GM19468 (cell line): Measurements from ENCODE around the gene LPAR3.

ENCODE experiments used
- ATAC-seq: cut with Tn5 transposase; IDR thresholded peaks from one replicate; pipeline ENCODE4 v1.9.1; 2021; ENCODE audit warnings: mild to moderate bottlenecking, moderate library complexity, moderate number of reproducible peaks; ENCODE audit not compliant: unreplicated experiment; ENCODE audit errors: extremely low read depth

LPAR3 gene

DNA sequence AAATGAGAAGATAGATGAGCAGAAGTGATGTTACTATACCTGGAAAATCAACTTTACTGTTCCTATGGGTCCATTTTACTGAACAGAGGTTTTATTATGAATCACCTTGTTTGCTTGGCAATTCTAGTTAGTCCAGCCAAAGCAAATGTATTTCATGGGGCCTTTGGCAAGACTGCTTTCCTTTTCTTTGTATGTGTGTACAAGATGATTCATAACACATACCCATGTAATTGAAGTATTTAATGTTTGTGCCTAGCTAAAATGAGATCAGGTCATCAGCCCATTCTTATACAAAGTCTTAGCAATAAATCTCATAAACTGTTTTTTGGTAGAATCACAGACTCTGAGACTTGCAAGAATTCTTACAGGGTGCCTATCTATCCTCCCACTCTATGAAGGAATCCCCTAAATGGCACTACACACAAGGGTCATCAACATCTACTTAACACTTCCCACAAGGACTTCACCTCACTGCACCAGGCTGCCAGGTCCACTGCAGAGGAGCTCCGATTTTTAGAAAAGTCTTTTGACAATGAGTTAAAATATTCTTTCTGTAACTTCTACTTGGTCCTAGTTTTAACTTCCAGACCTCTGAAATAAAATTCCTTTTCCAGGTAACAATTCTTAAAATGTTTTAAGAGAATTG lies 58.5 kb downstream of the LPAR3 start:
- ATAC-seq, result no peak

DNA sequence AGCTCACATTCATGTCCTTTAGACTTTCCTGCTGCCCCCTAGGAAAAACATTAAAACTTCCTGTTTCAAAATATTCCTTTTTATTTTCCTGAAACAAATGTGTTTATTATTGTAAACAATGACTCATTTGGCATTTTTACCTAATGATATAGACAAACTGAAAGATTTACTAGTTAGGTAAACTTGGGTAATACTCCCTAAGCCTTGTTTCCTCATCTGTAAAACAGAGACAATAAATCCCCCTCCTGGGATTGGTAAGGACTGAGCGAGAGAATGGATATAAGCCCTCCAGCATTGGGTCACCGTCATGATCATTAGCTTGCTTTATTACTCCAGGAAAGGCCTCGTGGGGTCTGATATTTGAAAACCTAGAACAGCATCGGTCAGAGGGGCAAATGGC lies 59.8 kb downstream of the LPAR3 start:
- no peak for ATAC-seq

DNA sequence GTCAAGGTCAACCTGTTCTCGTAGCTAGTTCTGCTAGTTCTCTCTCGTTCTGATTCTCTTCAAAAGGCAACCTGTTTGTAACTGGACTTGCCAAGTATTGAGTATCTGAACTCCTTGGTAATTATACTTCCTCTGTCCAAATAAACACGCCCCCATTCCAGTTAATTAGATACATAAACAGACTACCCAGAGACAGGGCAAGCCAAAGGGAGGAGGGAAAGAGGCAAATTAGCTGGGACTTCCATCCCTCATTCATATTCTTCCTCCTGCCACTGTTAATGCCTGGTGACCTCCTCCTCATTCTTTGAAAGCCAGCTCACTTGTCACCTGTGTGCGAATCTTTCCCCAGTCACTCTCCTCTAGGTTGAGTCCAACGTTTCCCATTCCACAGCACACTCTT lies 62.9 kb downstream of the LPAR3 start:
- ATAC-seq, result no peak

DNA sequence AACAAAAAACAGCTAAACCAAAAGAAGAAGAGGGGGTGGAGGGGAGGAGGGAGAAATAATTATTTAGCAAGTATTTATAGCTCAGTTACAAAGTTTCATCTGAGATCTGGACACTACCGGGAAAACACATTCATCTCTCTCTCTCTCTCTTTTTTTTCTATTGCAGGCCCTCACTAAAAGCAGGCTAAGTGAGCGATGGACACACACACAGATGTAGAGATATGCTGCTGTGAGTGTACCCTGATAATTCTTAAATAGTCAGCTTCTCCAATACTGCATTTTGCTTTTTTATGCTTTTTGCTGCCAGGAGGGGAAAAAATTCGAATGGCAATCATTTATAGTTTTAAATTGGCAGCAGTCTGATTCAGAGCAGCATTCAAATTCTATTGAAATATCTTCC lies 65.0 kb downstream of the LPAR3 start:
- ATAC-seq, result no peak

DNA sequence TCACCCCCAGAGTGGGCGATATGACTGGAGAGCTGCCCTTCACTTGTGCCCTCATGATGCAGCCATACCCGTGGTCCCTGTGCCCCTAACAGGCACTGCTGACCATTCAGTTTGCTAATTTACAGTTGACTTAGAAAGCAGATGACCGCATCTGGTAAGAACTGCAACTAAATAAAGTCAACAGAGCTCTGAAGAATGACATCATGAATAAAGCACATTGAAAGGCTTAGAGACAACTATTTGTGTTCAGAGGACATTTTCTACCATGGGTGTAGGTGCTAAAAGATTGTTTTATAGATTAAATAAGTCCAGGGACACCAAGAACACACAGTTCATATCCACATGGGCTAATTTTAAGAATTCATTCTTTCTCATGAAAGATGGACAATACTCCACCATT lies 65.5 kb downstream of the LPAR3 start:
- no peak for ATAC-seq

DNA sequence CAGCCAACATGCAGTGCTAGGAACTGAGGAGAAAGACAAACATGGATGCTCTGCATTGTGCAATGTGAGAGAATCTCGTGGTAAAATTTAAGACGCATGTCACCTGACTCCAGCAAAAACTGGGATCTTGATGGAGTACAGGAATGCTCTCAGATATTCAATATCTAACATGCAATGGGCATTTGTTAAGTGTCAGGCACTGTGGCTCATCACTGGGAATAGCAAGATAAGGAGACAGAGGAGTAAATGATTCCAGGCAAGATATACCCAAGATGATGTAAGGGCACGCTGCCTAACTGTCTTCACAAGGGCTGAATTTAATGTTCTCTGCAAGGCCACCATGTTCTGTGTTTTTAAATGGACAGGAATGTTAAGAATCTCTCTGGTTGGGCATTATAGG lies 67.8 kb downstream of the LPAR3 start:
- ATAC-seq, result no peak

DNA sequence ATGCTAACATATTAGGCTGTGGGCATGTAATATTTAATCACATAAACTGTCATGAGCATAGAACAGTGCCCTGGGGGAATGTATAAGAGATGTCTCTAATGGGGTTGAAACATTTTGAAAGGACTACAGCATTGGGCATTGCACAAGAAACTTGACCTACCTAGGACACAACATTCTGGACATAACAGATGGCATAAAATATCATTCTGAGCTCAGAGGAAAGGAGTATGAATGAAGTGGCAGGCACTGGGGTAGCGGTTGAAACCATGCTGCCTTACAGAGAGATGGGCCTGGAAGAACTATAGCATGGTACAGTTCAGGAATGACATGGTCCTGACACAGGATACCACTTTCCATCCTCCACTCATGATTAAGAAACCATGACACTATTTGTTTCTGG lies 69.0 kb downstream of the LPAR3 start:
- ATAC-seq, result no peak

DNA sequence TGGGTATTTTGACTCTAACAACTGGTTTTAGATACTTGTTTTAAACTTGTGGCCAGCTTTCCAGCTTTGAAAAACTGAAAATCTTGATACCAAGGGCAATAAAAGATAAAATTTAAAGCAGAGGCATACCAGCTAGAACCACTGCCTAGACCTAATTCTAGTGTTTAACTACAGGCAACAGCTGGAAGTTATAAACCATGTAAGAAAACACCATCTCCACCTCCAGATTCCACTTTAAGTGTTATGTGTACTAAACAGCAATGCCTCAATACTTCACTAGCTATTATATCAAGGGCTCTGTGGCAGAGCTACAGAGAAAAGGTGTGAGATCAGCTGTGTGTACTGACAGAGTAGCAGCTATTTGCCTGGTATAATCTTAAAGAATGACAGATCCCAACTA lies 69.5 kb downstream of the LPAR3 start:
- ATAC-seq, result no peak

DNA sequence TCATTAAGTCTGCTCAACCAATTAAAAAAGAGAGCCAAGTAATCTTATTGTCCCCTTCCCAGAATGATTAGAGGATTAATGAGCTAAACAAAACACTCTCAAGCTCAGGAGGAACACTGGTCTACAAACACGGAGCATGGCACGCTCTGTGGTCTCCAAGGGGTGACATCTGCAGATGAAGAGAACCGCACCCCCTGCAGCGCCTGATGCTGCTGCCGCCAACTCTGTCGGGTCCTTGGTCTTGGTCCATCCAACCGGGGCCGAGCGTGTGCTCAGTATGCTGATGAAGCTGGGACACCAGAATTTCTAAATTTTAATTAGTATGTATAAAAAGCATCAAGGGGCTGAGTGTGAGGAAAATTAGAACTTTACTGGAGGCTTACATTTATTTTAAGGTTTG lies 82.7 kb downstream of the LPAR3 start:
- ATAC-seq, result no peak

DNA sequence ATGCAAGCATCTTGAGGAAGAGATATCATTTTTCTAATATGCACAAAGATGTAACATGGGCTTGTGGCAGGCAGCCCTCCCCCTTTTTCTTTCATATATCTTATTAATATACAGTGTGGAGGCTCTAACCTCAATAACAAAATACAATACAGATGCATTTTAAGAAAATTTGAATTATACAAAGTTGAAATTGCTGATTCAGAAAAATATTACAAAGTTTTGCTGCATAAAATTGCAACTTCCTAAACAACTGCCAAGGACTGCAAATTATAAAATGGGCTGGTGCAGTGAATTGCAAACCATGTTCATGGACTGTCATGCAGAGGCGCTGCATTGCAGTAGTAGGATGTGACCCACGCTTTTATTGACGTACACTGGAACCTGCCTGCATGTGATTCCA lies 84.0 kb downstream of the LPAR3 start:
- no peak for ATAC-seq

DNA sequence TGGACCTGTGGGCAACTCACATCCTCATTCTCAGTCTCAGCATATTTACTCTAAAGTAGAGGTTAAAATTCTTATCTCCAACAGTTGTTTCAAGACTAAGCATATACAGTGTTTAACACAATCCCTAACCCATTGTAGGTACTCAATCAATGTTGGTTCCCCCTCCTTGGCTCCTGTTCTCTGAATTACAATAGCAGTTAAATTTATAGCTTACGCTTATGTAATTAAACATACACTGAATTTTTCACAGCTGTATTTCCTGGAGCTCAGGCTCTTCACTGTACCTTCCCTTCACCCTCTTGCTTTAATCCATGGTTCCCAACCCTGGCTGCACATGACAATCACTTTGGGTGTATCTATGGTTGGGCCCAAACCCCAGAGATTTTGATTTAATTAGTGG lies 89.4 kb downstream of the LPAR3 start:
- ATAC-seq, result no peak

DNA sequence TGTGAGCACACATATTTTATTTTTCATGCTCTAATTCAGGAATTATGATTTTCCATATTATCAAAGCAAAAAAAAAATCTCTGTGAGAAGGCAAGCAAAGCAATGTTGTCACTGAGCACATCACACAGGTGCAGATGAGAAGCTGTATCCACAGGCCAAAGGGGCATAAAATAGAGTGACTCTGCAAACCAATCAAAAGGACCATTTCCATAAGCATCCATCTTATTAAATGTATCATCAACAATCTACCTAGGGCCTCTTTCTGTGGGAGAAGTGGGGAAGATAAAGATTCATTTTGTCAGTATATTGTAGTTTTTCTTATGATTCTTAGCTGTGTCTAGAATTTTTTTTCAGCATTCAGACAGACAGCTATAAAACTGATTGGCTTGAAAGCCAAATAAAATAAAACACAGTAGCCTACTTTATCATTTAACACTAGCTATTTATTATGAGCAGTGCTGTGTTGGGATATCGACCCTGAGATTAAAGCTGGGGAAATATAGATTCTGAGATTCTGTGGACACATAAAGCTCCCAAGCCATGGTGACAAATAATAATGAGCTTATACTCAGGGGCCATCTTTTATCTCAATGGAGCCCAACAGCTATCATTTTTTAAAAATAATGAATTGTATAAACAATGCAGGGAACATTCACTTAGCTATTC lies 90.3 kb downstream of the LPAR3 start:
- ATAC-seq, result no peak

DNA sequence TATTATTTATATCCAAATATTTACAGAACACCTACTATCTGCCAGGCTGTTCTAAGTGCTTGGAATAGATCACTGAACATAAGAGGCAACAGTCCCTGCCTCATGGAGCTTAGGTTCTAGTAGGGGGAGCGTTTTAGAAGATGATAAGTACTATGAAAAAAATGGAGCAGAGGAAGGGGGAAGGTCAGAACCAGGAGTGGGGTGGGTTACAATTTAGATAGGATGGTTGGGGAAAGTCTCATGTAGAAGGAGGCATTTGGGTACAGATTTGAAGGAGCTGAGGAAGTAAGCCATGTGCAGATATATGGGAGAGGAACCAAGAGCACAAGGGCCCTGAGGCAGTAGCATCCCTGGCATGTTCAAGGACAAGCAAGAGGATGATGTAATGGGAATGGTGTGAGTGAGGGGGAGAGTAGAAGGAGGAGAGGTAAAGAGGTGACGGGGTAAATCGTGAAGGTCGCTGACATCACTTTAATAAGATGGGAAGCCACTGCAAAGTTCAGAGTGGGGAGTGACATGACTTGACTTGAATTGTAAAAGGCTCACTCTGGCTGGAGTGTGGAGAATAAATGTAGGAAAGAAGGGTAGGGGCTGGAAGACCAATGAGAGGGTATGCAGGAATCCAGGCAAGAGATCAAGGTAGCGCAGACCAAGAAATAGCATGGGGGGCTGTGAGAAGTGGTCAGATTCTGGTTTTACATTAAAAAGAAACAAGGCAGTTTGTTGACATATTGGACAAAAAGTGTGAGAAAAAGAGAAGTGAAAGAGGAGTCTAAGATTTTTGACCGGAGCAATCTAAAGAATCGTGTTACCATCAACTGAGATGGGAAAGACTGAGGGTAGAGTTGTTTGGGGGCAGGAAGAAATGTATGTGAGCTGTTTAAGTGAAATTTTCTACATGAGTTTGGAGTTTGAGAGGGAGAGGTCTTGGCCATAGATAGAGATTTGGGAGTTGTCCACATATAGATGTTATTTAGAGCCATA lies 92.6 kb downstream of the LPAR3 start:
- no peak for ATAC-seq

DNA sequence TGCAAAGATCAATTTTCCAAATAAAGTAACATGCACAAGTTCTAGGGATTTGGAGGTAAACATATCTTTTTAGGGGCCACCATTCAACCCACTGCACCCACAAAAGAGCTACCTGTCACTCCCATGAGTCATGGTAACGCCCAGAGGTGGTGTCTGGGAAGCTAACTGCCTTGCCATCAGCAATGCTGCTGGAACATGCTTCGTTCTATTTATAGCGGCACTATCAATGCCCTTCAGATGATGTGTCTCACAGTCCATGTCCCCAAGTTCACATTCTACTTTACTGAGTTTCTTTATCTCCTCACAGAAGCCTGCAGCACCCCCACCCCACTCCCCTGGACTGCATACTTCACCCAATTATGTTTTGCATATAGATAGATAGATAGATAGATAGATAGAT lies 95.4 kb downstream of the LPAR3 start:
- no peak for ATAC-seq

DNA sequence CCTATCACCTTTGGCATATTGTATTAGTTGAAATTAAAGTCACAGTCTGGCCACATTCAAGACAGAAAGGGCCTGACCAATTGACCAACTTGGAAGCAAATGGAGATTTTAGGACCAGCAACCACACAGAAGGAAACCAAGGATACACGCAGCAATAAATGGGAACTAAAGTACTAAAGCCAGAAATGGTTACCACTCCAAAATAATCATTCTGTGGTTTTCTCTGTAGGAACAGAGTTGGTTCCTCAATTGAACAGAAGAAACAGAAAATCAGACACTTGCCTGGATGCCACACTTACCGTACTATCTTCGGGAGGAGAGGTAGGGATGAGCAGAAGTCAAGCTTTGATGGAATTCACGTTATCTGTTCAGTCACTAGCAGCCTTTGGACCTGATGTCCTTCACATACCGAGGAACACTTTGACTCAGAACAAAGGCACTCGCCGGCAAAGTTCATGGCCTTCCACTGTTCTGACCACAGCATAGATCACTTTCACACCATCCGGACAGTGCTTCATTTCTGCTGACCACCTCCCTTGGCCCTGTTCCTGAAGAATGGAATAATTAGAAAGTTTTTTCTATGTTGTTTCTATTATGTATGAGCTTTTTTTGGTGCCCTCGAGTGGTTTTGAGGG lies 96.9 kb downstream of the LPAR3 start:
- ATAC-seq, result no peak

DNA sequence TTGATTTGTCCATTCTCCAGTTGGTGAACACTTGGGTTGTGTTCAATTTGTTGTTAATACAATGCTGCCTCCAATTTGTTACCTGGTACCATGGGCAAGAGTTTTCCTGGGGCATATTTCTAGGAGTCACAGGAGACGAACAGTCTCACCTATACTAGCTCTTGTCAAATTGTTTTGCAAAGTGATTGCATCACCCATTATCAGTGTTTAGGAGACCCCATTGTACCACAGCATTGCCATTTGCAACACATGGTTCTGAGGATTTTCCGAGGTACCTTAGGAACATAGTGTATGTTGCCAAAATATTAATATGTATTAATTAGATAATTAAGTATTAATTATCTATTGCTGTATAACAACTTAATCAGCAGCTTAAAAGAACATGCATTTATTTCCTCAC lies 97.8 kb downstream of the LPAR3 start:
- no peak for ATAC-seq

DNA sequence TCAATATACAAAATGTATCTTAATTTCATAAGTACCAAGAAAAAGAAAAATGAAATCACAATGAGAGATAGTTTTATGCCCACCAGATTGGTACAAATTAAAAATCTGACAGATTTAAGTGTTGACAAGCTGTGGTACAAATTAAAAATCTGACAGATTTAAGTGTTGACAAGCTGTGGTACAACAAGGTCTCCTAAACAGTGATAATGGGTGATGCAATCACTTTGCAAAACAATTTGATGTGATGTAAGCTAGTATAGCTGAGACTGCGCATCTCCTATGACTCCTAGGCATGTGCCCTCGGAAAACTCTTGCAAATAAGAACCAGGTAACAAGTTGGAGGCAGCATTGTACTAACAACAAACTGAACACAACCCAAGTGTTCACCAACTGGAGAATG lies 100.6 kb downstream of the LPAR3 start:
- no peak for ATAC-seq

DNA sequence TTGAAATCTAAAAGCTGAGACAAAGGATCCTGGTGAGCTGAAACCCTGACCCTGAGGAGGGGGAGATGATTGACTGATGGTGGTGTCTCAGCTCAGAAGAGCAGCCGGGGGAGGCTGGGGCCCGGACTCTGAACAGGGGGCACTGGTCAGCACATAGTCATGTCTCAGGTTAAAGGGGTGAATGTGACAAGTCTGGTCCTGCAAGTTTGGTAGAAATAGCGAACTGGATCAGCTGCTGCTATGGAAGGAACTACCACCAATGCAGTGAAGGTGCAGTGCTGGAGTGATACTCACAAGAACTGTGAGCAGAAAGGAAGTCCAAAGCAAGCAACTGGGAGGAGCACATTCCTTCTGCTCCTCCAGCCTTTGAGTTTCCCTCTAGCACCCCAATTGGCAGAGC lies 104.0 kb downstream of the LPAR3 start:
- ATAC-seq, result no peak

DNA sequence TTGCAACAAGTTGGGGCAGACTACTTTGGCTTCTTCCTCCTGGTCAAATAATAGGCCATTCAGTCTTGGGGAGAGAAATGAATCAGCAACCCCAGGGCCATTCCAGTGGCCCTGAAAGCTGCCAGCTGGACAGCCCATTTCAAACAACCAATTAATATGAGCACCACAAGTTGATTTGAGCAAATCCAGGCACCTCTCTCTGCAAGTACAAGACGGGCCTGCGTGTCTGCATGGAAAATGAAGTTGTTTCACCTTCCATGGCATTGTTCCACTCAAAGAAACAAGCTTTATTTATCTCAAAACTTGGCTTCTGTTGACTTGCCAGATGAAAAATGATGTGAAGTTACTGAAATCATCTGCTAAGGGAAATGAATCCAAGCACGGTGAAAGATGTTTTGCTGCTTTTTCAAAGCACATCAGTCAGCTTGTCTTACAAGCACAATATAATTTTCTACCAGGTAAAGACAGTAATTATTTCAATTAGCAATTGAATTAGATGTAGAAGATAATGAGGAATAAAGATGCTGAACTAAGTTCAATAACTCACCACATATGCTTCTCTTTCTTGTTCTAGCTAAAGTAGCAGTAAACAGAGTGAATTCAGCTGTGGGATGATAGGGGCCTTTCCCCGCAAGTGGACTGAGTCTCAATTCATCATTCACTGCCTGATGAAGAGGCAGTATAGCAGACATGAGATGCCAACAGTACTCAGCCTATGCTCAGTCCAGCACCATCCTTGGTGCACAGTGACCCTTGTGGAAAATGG lies 107.6 kb downstream of the LPAR3 start:
- ATAC-seq, result no peak

DNA sequence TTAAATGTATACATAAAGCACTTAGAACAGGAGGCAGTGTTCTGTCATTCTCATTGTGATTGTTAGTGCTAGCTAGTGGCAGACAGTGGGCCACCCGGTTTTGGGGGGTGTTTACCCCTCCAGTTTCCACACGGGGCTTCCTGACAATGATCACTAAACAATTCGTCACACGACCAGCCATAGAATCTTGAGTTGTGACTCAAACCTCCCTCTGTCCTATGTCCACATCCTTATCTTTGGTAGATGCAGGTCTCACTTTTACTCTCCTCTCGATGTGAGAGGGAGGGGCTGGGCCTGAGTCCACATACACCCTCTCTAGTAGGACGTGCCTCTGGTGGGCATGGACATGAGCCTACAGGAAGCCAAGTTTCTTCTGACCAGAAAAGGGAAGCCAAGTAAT lies 110.1 kb downstream of the LPAR3 start:
- ATAC-seq, result no peak
